ENCODE measurements around the gene H3-3A. TPM values are rescaled to one million over a fixed set of nuclear protein-coding genes. Genes with fewer than 3 reads are reported as not detected.

The H3-3A gene
- total and polyA plus RNA-seq, 2 donors (not counting 1 experiment from before 2014, with no cell fraction given): 86.2 to 312 TPM

DNA sequence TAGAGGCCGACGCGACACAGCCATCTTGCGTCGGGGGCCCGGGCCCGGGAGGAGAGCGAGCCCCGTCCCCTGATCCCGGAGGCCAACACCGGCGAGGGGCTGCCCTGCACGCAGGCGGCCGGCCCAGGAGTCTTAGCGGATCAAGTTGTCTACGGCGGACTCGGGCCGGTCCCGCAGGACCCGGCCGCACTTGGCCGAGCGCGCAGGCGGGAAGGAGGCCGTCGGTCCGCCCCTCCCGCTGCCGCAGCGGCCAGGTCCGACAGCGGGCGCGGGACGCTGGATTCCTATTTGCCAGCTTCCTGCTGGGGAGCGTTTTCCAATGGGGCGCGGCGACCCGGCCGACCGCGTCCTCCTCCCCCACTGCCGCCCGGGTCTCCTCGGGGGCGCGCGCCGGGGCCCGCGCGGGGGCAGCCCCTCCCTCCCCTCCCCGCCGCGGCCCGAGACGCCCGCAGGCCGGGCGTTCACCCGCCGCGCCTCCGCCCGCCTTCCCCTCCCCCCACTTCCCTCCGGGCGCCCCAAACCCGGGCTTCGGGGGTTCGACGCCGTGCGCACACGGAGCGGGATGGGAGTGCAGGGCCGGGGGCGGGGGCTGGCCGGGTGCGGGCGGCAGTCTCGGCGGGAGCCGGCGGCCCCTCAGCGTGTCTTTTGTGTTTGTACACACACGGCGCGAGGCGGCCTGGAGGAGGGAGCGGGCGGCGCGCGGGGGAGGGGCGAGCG is 517 bp upstream of the H3-3A start:
- Histone ChIP-seq H3K36me3 (ENCODE audit: control insufficient read depth, insufficient read depth, low read length) (peaks cover 3% of the 10 kb centered on the region), H3K4me1 (ENCODE audit: control insufficient read depth, extremely low read depth, insufficient read depth, low read length) (no peaks in the 10 kb centered on the region), H3K4me2 (ENCODE audit: extremely low read depth, insufficient read depth, low read length) (peak overlapping the region; percentile 87), H2AFZ (ENCODE audit: low read length) (peak overlapping the region; percentile 91), H4K20me1 (ENCODE audit: control insufficient read depth, extremely low read depth, insufficient read depth, low read length) (peaks cover 12% of the 10 kb centered on the region), H3K9me3 (ENCODE audit: control insufficient read depth, insufficient read depth, low read depth, low read length) (no peaks in the 10 kb centered on the region), H3K4me3 (replicated peaks in 1 of 4; ENCODE audit: control extremely low read depth in 1 of 4, insufficient read depth in 1 of 4, low read depth in 3 of 4, low read length in 4 of 4) (peak overlapping the region; percentile 62 to 78 (median 70)), H3K9ac (ENCODE audit: insufficient read depth, low read length) (peak overlapping the region; percentile 86), H3K27me3 (ENCODE audit: control insufficient read depth, insufficient read depth, low read length) (no peaks in the 10 kb centered on the region), H3K27ac (ENCODE audit: insufficient read depth, low read length) (peak overlapping the region; percentile 82), H3K79me2 (ENCODE audit: control insufficient read depth, insufficient read depth, low read length) (peaks cover 37% of the 10 kb centered on the region)
- peak; percentile 79 to 80 for DNase-seq (ENCODE audit: low read depth in 2 of 2)
- no peak for TF ChIP-seq EZH2 (IDR thresholded peaks at IDR 0.05; ENCODE audit: low read length, missing control alignments)
- TF ChIP-seq, protein P1, sequence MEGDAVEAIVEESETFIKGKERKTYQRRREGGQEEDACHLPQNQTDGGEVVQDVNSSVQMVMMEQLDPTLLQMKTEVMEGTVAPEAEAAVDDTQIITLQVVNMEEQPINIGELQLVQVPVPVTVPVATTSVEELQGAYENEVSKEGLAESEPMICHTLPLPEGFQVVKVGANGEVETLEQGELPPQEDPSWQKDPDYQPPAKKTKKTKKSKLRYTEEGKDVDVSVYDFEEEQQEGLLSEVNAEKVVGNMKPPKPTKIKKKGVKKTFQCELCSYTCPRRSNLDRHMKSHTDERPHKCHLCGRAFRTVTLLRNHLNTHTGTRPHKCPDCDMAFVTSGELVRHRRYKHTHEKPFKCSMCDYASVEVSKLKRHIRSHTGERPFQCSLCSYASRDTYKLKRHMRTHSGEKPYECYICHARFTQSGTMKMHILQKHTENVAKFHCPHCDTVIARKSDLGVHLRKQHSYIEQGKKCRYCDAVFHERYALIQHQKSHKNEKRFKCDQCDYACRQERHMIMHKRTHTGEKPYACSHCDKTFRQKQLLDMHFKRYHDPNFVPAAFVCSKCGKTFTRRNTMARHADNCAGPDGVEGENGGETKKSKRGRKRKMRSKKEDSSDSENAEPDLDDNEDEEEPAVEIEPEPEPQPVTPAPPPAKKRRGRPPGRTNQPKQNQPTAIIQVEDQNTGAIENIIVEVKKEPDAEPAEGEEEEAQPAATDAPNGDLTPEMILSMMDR (conservative IDR thresholded peaks at IDR 0.05 in 1 of 2, IDR thresholded peaks at IDR 0.05 in 1 of 2; ENCODE audit: low read depth in 1 of 2, low read length in 2 of 2): no peak

DNA sequence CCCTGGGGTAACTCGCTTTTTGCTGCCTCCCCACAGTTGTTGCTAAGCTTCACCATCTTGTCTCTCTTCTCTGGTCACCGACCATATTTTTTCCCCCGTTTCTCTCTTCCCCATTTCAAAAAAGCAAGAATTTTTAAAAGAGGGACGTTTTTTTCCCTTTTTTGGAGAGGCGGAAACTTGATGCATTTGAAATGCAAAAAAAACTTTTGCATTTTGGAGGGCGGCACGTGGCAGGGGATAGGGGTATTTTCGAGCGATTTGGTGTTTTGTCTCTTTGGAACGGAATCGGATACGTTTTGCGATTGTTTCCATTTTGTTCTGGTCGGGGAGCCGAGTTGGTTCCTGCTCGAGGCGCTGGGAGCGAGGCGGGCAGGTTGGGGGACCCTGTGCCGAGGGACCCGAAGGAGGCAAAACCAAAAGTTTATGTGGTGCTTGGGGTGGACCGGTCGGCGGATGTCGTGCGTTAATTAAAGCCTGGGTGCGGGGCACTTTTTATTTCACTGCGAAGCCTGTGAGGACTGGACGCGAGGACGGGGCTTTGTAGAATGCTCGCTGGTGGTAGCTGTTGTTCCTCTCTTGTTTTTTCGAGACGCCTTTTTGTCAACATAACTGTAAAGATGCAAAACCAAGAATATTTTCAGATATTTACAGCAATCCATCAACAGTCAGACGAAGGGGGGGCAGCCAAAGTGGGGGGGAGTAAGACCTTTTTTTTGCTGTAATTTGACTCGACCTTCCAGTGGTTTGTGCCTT is 884 bp downstream of the H3-3A start:
- peak overlapping the region; percentile 93 to 97 (median 96) for H3K4me3 ChIP-seq (replicated peaks in 1 of 4; ENCODE audit: control extremely low read depth in 1 of 4, insufficient read depth in 1 of 4, low read depth in 3 of 4, low read length in 4 of 4)
- peaks cover 50% of the 10 kb centered on the region for H3K79me2 ChIP-seq (ENCODE audit: control insufficient read depth, insufficient read depth, low read length)
- peak; percentile 33 to 53 for DNase-seq (ENCODE audit: low read depth in 2 of 2)
- H3K27me3 ChIP-seq (ENCODE audit: control insufficient read depth, insufficient read depth, low read length): no peaks in the 10 kb centered on the region
- peak overlapping the region; percentile 70 for H3K4me2 ChIP-seq (ENCODE audit: extremely low read depth, insufficient read depth, low read length)
- no peaks in the 10 kb centered on the region for H3K9me3 ChIP-seq (ENCODE audit: control insufficient read depth, insufficient read depth, low read depth, low read length)
- H3K36me3 ChIP-seq (ENCODE audit: control insufficient read depth, insufficient read depth, low read length): peaks cover 3% of the 10 kb centered on the region
- H4K20me1 ChIP-seq (ENCODE audit: control insufficient read depth, extremely low read depth, insufficient read depth, low read length): peaks cover 12% of the 10 kb centered on the region
- no peaks in the 10 kb centered on the region for H3K4me1 ChIP-seq (ENCODE audit: control insufficient read depth, extremely low read depth, insufficient read depth, low read length)
- no peak for TF ChIP-seq EZH2 (IDR thresholded peaks at IDR 0.05; ENCODE audit: low read length, missing control alignments)
- TF ChIP-seq, protein P1 (conservative IDR thresholded peaks at IDR 0.05 in 1 of 2, IDR thresholded peaks at IDR 0.05 in 1 of 2; ENCODE audit: low read depth in 1 of 2, low read length in 2 of 2): no peak
- no peak overlapping the region for H2AFZ ChIP-seq (ENCODE audit: low read length)
- peak overlapping the region; percentile 94 for H3K27ac ChIP-seq (ENCODE audit: insufficient read depth, low read length)
- H3K9ac ChIP-seq (ENCODE audit: insufficient read depth, low read length): peak overlapping the region; percentile 95
